Measurements from ENCODE around the gene VWA3B.

DNA sequence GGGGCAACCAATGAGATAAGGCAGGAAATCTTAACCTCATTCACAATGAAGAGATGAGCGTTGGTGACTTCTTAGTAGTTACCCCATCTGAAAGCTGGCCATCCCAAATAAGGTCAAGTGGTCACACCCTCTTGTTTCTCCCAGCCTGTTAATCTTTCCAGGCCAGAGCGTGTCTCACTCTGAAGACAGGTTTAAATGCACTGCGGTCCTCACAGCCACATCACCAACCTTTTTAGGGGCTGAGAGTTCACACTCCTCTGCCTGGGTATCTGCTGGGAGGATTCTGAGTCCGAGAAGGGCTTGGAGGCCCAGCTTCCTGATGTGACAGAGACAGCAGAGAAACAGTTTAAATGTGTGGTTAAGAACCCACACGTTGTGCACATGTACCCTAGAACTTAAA lies 246.0 kb downstream of the VWA3B start:
- TF ChIP-seq, protein P1, sequence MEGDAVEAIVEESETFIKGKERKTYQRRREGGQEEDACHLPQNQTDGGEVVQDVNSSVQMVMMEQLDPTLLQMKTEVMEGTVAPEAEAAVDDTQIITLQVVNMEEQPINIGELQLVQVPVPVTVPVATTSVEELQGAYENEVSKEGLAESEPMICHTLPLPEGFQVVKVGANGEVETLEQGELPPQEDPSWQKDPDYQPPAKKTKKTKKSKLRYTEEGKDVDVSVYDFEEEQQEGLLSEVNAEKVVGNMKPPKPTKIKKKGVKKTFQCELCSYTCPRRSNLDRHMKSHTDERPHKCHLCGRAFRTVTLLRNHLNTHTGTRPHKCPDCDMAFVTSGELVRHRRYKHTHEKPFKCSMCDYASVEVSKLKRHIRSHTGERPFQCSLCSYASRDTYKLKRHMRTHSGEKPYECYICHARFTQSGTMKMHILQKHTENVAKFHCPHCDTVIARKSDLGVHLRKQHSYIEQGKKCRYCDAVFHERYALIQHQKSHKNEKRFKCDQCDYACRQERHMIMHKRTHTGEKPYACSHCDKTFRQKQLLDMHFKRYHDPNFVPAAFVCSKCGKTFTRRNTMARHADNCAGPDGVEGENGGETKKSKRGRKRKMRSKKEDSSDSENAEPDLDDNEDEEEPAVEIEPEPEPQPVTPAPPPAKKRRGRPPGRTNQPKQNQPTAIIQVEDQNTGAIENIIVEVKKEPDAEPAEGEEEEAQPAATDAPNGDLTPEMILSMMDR (IDR thresholded peaks at IDR 0.05) = no peak
- TF ChIP-seq POLR2AphosphoS5 (IDR thresholded peaks at IDR 0.05) (no peak), EP300 (IDR thresholded peaks at IDR 0.05) (no peak), POLR2A (IDR thresholded peaks at IDR 0.05) (no peak)

Measured in upper lobe of left lung (tissue), 4 donors.